Small intestine (tissue), 7 donors: ENCODE measurements around the gene PARD3B. TPM values are rescaled to one million over a fixed set of nuclear protein-coding genes. Genes with fewer than 3 reads are reported as not detected.

Source experiments
- DNase-seq, 2 donors: peaks; one replicate each; pipeline versions ENCODE4 v3.0.0 to v3.0.0-alpha.2; 2013
- FAIRE-seq: peaks from 2 replicates; lab custom pipeline; 2012; peaks lifted over from hg19 to GRCh38; lab: Jason Lieb, UNC
- H3K27ac ChIP-seq, 3 donors: one replicate each; pipeline ENCODE4 v1.5.1; 2013; ENCODE audit warnings: low read length in 2 of 3, mild to moderate bottlenecking in 2 of 3, control low read depth in 1 of 3, inconsistent platforms in 1 of 3, low read depth in 1 of 3, moderate library complexity in 1 of 3
- H3K27me3 ChIP-seq, 3 donors: one replicate each; pipeline ENCODE4 v1.6.1; 2013; ENCODE audit warnings: low read length in 3 of 3, inconsistent platforms in 1 of 3; ENCODE audit not compliant: control insufficient read depth in 3 of 3, insufficient read depth in 3 of 3
- H3K36me3 ChIP-seq, 3 donors: one replicate each; pipeline ENCODE4 v1.6.1; 2013; ENCODE audit warnings: low read length in 3 of 3, inconsistent platforms in 1 of 3, low read depth in 1 of 3, mild to moderate bottlenecking in 1 of 3, moderate library complexity in 1 of 3; ENCODE audit not compliant: control insufficient read depth in 3 of 3, insufficient read depth in 2 of 3
- H3K4me1 ChIP-seq, 3 donors: one replicate each; pipeline ENCODE4 v1.6.1; 2013; ENCODE audit warnings: low read length in 2 of 3, inconsistent platforms in 1 of 3, low read depth in 1 of 3, mild to moderate bottlenecking in 1 of 3, moderate library complexity in 1 of 3; ENCODE audit not compliant: control insufficient read depth in 3 of 3, insufficient read depth in 2 of 3
- H3K4me3 ChIP-seq, 3 donors: one replicate each; pipeline ENCODE4 v1.5.1; 2013; ENCODE audit warnings: low read length in 3 of 3, control low read depth in 1 of 3, inconsistent platforms in 1 of 3, low read depth in 1 of 3, mild to moderate bottlenecking in 1 of 3, moderate library complexity in 1 of 3
- H3K9me3 ChIP-seq, 2 donors: one replicate each; pipeline ENCODE4 v1.6.1; 2013; ENCODE audit warnings: low read depth in 1 of 2, low read length in 1 of 2; ENCODE audit not compliant: control insufficient read depth in 2 of 2, insufficient read depth in 1 of 2
- WGBS, 3 donors: extraction: QIAGEN DNeasy Blood & Tissue Kit; methylation state at CpG; one replicate each; pipeline ENCODE4 v1.1.7; 2013; 5-methylcytosine and 5-hydroxymethylcytosine counted together
- polyA plus RNA-seq, 4 donors: library from polyadenylated mRNA; stranded (reverse) in 3 of 4; unstranded in 1 of 4; fragments of 200-250 nt in 3 of 4; fragments of 120-200 nt in 1 of 4; gene quantifications; one replicate each; pipeline versions ENCODE4 v1.2.1 to v1.2.3, GENCODE V29; 2013
- donor health status: healthy with polysubstance abuse.
- donor health status: control.
- donor health status: control.
- donor health status: Bipolar disorder and iron deficiency.
- donor health status: healthy.

PARD3B gene
- polyA plus RNA-seq, 4 donors, result 2.8 to 10.7 (median 3.6) TPM

- Histone ChIP-seq H3K27ac (no peak overlapping the region), H3K4me1 (peaks cover 0 to 5% (median 0%) of the 10 kb centered on the region in 3 donors), H3K36me3 (no peaks in the 10 kb centered on the region), H3K9me3 (no peaks in the 10 kb centered on the region), H3K27me3 (no peaks in the 10 kb centered on the region), H3K4me3 (no peak overlapping the region)
- FAIRE-seq (no peak), DNase-seq (no peak)
- 39 to 69% (median 45%) methylated on average over 4 of the region's 4 CpGs for WGBS, 3 donors
Observed at GRCh38 chr2:204505946-204506345, 39.3 kb upstream of the PARD3B start.

DNA sequence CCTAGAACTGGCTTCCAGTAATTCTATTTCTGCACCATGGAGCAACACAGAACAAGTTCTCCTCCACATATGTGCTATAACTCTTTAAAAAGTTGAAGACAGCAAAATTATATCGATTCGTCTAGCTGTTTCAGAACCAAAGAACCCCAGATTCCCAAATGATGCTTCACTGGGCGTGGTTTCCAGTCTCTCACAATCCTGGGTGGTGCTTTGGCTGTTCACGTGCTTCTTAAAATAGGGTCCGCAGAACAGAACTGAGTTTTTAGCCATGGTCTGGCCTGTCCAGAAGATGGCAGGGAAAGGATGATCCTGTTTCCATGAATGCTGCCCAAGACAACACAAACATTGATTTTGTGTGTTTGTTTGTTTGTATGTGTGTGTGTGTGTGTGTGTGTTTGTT, 37.6 kb upstream of the PARD3B start:
- FAIRE-seq (no peak), DNase-seq (no peak)
- 91 to 94% (median 92%) methylated on average over 5 of the region's 5 CpGs for WGBS, 3 donors

DNA sequence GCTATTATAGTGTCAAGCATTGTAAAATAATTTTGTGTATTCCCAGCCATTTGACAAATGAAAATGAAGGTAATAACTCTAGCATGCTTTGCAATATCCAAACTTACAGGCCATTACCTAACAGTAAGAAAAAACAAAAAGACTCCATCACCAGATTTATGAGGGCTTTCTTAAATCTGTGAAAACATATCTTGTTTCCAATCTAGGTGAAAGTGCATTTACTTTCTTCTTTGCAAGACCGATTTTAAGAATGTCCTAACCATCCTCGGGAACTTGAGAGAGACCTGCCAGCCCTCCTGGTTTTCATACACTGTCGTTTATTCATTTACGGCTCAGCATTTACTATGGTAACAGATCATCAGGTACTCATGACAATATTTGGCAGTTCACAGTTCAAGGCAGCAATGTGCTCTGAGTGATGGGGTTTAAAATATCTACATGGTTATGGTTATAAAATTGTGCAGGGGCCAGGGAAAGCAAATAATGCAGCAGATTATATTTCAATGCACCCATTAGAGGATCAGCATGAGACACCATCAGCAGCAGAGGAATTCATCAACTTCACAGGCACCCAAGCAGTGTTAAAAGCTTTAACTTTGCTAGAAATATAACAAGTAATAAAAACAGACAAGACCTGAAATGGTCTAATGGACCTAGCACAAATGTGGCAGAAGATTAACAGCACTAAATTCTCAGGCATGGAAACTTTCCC, 34.4 kb upstream of the PARD3B start:
- DNase-seq (no peak), FAIRE-seq (no peak)
- H3K4me3 ChIP-seq, result no peak overlapping the region
- no peak overlapping the region for H3K27ac ChIP-seq
- no peaks in the 10 kb centered on the region for H3K36me3 ChIP-seq
- 67 to 77% (median 74%) methylated on average over 4 of the region's 4 CpGs for WGBS, 3 donors
- no peaks in the 10 kb centered on the region for H3K27me3 ChIP-seq
- H3K9me3 ChIP-seq, result no peaks in the 10 kb centered on the region
- no peaks in the 10 kb centered on the region for H3K4me1 ChIP-seq

More for the DNA sequence above, 37.6 kb upstream of the PARD3B start:
- no peaks in the 10 kb centered on the region for H3K36me3 ChIP-seq
- H3K4me1 ChIP-seq, result peaks cover 0 to 5% (median 0%) of the 10 kb centered on the region in 3 donors
- H3K27ac ChIP-seq, result no peak overlapping the region
- H3K9me3 ChIP-seq, result no peaks in the 10 kb centered on the region
- H3K4me3 ChIP-seq, result no peak overlapping the region
- no peaks in the 10 kb centered on the region for H3K27me3 ChIP-seq

DNA sequence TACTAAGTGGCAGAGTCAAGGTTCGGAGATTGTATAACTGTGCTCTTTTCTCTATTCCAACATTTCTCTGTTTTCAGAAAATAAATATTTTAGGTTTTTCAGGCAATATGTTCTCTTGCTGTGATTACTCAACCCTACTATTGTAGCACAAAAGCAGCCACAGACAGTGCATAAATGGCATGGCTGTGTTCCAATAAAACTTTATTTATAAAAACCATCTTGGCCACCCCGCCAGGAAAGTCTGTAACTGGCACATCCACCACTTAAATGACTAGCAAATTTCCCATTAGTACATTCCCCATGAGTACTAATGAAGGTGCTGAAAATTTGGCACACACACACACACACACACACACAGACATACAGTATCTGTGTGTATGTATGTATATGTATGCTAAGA, 30.8 kb upstream of the PARD3B start:
- no peak overlapping the region for H3K4me3 ChIP-seq
- H3K9me3 ChIP-seq, result no peaks in the 10 kb centered on the region
- 89 to 93% (median 92%) methylated on average over 2 of the region's 2 CpGs for WGBS, 3 donors
- no peak for DNase-seq
- no peak overlapping the region for H3K27ac ChIP-seq
- no peaks in the 10 kb centered on the region for H3K36me3 ChIP-seq
- H3K4me1 ChIP-seq, result no peaks in the 10 kb centered on the region
- no peak for FAIRE-seq
- H3K27me3 ChIP-seq, result no peaks in the 10 kb centered on the region

DNA sequence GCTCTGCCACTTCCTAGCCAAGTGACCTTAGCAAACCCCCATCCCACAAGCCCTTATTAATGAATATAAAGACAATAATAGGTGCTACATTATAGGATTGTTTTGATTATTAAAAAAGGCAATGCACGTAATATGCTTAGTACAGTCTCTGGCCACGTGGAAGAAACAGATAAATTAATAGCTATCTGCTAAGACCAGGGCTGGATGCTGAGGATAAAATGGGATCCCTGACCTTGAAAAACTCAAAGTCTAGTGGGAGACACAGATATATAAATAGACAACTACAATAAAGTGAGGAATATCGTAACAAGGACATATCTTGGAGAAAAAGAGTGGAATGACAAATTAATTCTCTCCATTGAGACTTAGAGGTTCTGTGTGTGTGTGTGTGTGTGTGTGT, 29.9 kb upstream of the PARD3B start:
- 79 to 86% (median 80%) methylated on average over 3 of the region's 3 CpGs for WGBS, 3 donors
- no peaks in the 10 kb centered on the region for H3K9me3 ChIP-seq
- no peaks in the 10 kb centered on the region for H3K36me3 ChIP-seq
- no peaks in the 10 kb centered on the region for H3K4me1 ChIP-seq
- DNase-seq (no peak), FAIRE-seq (no peak)
- no peak overlapping the region for H3K4me3 ChIP-seq
- H3K27ac ChIP-seq, result no peak overlapping the region
- H3K27me3 ChIP-seq, result no peaks in the 10 kb centered on the region

- Histone ChIP-seq H3K27me3 (no peaks in the 10 kb centered on the region), H3K9me3 (no peaks in the 10 kb centered on the region), H3K36me3 (no peaks in the 10 kb centered on the region), H3K4me3 (no peak overlapping the region), H3K27ac (no peak overlapping the region), H3K4me1 (no peaks in the 10 kb centered on the region)
- no peak for FAIRE-seq
- no peak for DNase-seq
- 93 to 97% (median 95%) methylated on average over 5 of the region's 5 CpGs for WGBS, 3 donors
Observed at GRCh38 chr2:204517154-204517553, 28.1 kb upstream of the PARD3B start.

GRCh38 chr2:204529795-204530463, 15.3 kb upstream of the PARD3B start:
- no peak for FAIRE-seq
- Histone ChIP-seq H3K4me1 (peaks cover 2 to 13% (median 12%) of the 10 kb centered on the region in 3 donors), H3K36me3 (no peaks in the 10 kb centered on the region), H3K4me3 (no peak overlapping the region), H3K9me3 (peaks cover 0 to 2% of the 10 kb centered on the region in 2 donors), H3K27ac (peak overlapping the region; percentile 31 to 84 (median 70)), H3K27me3 (no peaks in the 10 kb centered on the region)
- WGBS, 3 donors, result 6 to 55% (median 31%) methylated on average over 6 of the region's 6 CpGs
- DNase-seq, result peak; percentile 89 to 98

- Histone ChIP-seq H3K4me3 (no peak overlapping the region), H3K9me3 (peaks cover 0 to 2% of the 10 kb centered on the region in 2 donors), H3K27me3 (no peaks in the 10 kb centered on the region), H3K36me3 (no peaks in the 10 kb centered on the region), H3K4me1 (peaks cover 2 to 13% (median 12%) of the 10 kb centered on the region in 3 donors), H3K27ac (peak overlapping the region; percentile 31 to 67 (median 51))
- no peak for FAIRE-seq
- peak in 1 of 2 donors; percentile 26 for DNase-seq
- WGBS, 3 donors, result 29 to 61% (median 36%) methylated on average over 1 of the region's 1 CpG
Observed at GRCh38 chr2:204530464-204530805, 14.8 kb upstream of the PARD3B start.
